IMR-90 (cell line): ENCODE measurements around the gene GIMAP1. TPM values are rescaled to one million over a fixed set of nuclear protein-coding genes. Genes with fewer than 3 reads are reported as not detected.

ENCODE experiments used
- ATAC-seq: fragments of 200-7000 bp; cut with Tn5 transposase; 2 replicates; pipeline ENCODE4 v1.9.1; 2020; ENCODE audit warnings: low read depth, mild to moderate bottlenecking, moderate library complexity
- BruUV-seq: library from RNA; stranded (reverse); fragments of 400-500 nt; replicated peaks from 2 replicates; lab custom pipeline; 2021; lab: Mats Ljungman, UMichigan
- CTCF ChIA-PET: fragments of 300-600 bp; formaldehyde crosslinking; extraction: SDS; loops from one replicate; lab custom pipeline; 2021; ENCODE audit warnings: antibody characterized with exemption; lab: Yijun Ruan, JAX
- POLR2A ChIA-PET: fragments of 300-600 bp; sonication (Branson Sonifier 250); formaldehyde crosslinking; loops from one replicate; lab custom pipeline; 2022; ENCODE audit warnings: antibody characterized with exemption; ENCODE audit not compliant: unreplicated experiment; lab: Charles Lee
- DNase-seq: peaks from one replicate; pipeline ENCODE4 v3.0.0; 2013
- H2AFZ ChIP-seq: replicated peaks from 2 replicates; pipeline ENCODE3; 2013; ENCODE audit warnings: low read length, mild to moderate bottlenecking; ENCODE audit not compliant: poor library complexity
- H2AK5ac ChIP-seq: 2 replicates; pipeline ENCODE4 v1.6.1; 2013; ENCODE audit warnings: low read depth, low read length, inconsistent platforms
- H2AK9ac ChIP-seq: replicated peaks from 2 replicates; pipeline ENCODE3; 2013; ENCODE audit warnings: mild to moderate bottlenecking, low read depth, low read length, moderate library complexity; ENCODE audit not compliant: poor library complexity
- H2BK120ac ChIP-seq: 2 replicates; pipeline ENCODE4 v1.6.1; 2013; ENCODE audit warnings: low read depth, low read length, inconsistent platforms
- H2BK15ac ChIP-seq: 3 replicates; pipeline ENCODE4 v1.6.1; 2013; ENCODE audit warnings: low read depth, low read length, inconsistent platforms
- H2BK20ac ChIP-seq: 2 replicates; pipeline ENCODE4 v1.6.1; 2013; ENCODE audit warnings: low read depth, mild to moderate bottlenecking, inconsistent platforms, low read length, moderate library complexity
- H2BK5ac ChIP-seq: 2 replicates; pipeline ENCODE4 v1.6.1; 2013; ENCODE audit warnings: mild to moderate bottlenecking, low read depth, low read length, inconsistent platforms; ENCODE audit not compliant: poor library complexity, severe bottlenecking
- H3K14ac ChIP-seq: replicated peaks from 2 replicates; pipeline ENCODE4 v1.6.1; 2013; ENCODE audit warnings: low read depth, low read length, inconsistent platforms
- H3K18ac ChIP-seq: 2 replicates; pipeline ENCODE4 v1.6.1; 2013; ENCODE audit warnings: low read depth, low read length, control low read depth
- H3K23ac ChIP-seq: 2 replicates; pipeline ENCODE4 v1.6.1; 2013; ENCODE audit warnings: low read depth, low read length, inconsistent platforms
- H3K27ac ChIP-seq: 2 replicates; pipeline ENCODE4 v1.5.1; 2013; ENCODE audit warnings: mild to moderate bottlenecking, control low read depth, low read length; ENCODE audit not compliant: insufficient read depth
- H3K27me3 ChIP-seq: 2 replicates; pipeline ENCODE4 v1.6.1; 2013; ENCODE audit warnings: low read length; ENCODE audit not compliant: control insufficient read depth, insufficient read depth
- H3K36me3 ChIP-seq: 2 replicates; pipeline ENCODE4 v1.6.1; 2013; ENCODE audit warnings: low read length, mixed read lengths; ENCODE audit not compliant: control insufficient read depth, insufficient read depth
- H3K4ac ChIP-seq: 2 replicates; pipeline ENCODE4 v1.6.1; 2013; ENCODE audit warnings: low read depth, low read length, inconsistent platforms
- H3K4me1 ChIP-seq: 2 replicates; pipeline ENCODE4 v1.6.1; 2013; ENCODE audit warnings: low read length, mixed read lengths; ENCODE audit not compliant: control insufficient read depth, insufficient read depth
- H3K4me2 ChIP-seq: 2 replicates; pipeline ENCODE4 v1.6.1; 2013; ENCODE audit warnings: low read depth, mild to moderate bottlenecking, control low read depth, low read length, moderate library complexity
- H3K4me3 ChIP-seq: 2 replicates; pipeline ENCODE4 v1.5.1; 2013; ENCODE audit warnings: low read depth, mild to moderate bottlenecking, control low read depth, low read length, moderate library complexity; ENCODE audit not compliant: insufficient read depth
- H3K56ac ChIP-seq: 2 replicates; pipeline ENCODE4 v1.6.1; 2013; ENCODE audit warnings: low read length, inconsistent platforms; ENCODE audit not compliant: insufficient read depth; ENCODE audit errors: extremely low read depth
- H3K79me1 ChIP-seq, 2 experiments: 2 replicates each; pipeline ENCODE4 v1.6.1; 2013; ENCODE audit warnings: low read length in 2 of 2, inconsistent platforms in 1 of 2, low read depth in 1 of 2
- H3K9ac ChIP-seq: 2 replicates; pipeline ENCODE4 v1.6.1; 2013; ENCODE audit warnings: low read depth, low read length, control low read depth
- H3K9me1 ChIP-seq: 2 replicates; pipeline ENCODE4 v1.6.1; 2013; ENCODE audit warnings: low read length, inconsistent platforms; ENCODE audit not compliant: insufficient read depth
- H3K9me3 ChIP-seq: 2 replicates; pipeline ENCODE4 v1.6.1; 2013; ENCODE audit warnings: low read length; ENCODE audit not compliant: control insufficient read depth, insufficient read depth
- H4K20me1 ChIP-seq: 2 replicates; pipeline ENCODE4 v1.6.1; 2013; ENCODE audit warnings: low read length, inconsistent platforms; ENCODE audit not compliant: insufficient read depth
- H4K5ac ChIP-seq: 2 replicates; pipeline ENCODE4 v1.6.1; 2013; ENCODE audit warnings: mild to moderate bottlenecking, low read depth, low read length, control low read depth
- H4K8ac ChIP-seq, 2 experiments: 2 replicates each; pipeline ENCODE4 v1.6.1; 2013; ENCODE audit warnings: low read depth in 2 of 2, low read length in 2 of 2, control low read depth in 1 of 2, inconsistent platforms in 1 of 2
- H4K91ac ChIP-seq: 2 replicates; pipeline ENCODE4 v1.6.1; 2013; ENCODE audit warnings: low read depth, low read length, inconsistent platforms; ENCODE audit not compliant: insufficient read depth
- BHLHE40 ChIP-seq: fragments of 150-350 bp; IDR thresholded peaks from 2 replicates; pipeline ENCODE4 v1.6.1; 2016; ENCODE audit warnings: mild to moderate bottlenecking, low read depth, low read length
- CEBPB ChIP-seq: IDR thresholded peaks from 2 replicates; pipeline ENCODE4 v1.6.1; 2012; ENCODE audit warnings: low read depth, low read length, improper control_type of control experiment
- CHD1 ChIP-seq: IDR thresholded peaks from 2 replicates; pipeline ENCODE4 v1.6.1; 2012; ENCODE audit warnings: low read depth, low read length, improper control_type of control experiment
- FOS ChIP-seq: fragments of 150-350 bp; IDR thresholded peaks from 2 replicates; pipeline ENCODE4 v1.6.1; 2016; ENCODE audit warnings: low read depth, low read length
- MAFK ChIP-seq: IDR thresholded peaks from 2 replicates; pipeline ENCODE4 v1.6.1; 2012; ENCODE audit warnings: low read depth, low read length, improper control_type of control experiment
- MAZ ChIP-seq: IDR thresholded peaks from 2 replicates; pipeline ENCODE4 v1.6.1; 2012; ENCODE audit warnings: low read depth, mild to moderate bottlenecking, low read length, improper control_type of control experiment, moderate library complexity, borderline replicate concordance
- MXI1 ChIP-seq: IDR thresholded peaks from 2 replicates; pipeline ENCODE4 v1.6.1; 2012; ENCODE audit warnings: low read depth, mild to moderate bottlenecking, low read length, moderate library complexity, borderline replicate concordance
- NFE2L2 ChIP-seq: fragments of 150-350 bp; IDR thresholded peaks from 2 replicates; pipeline ENCODE4 v1.6.1; 2016; ENCODE audit warnings: low read depth, mild to moderate bottlenecking, low read length
- POLR2A ChIP-seq: IDR thresholded peaks from 2 replicates; pipeline ENCODE4 v1.6.1; 2012; ENCODE audit warnings: mild to moderate bottlenecking, low read depth, low read length
- RAD21 ChIP-seq: IDR thresholded peaks from 2 replicates; pipeline ENCODE4 v1.6.1; 2012; ENCODE audit warnings: low read length, improper control_type of control experiment
- RCOR1 ChIP-seq: IDR thresholded peaks from 2 replicates; pipeline ENCODE4 v1.6.1; 2012; ENCODE audit warnings: mild to moderate bottlenecking, low read length, improper control_type of control experiment; ENCODE audit not compliant: insufficient replicate concordance
- RFX5 ChIP-seq: IDR thresholded peaks from 2 replicates; pipeline ENCODE4 v1.8.0; 2012; ENCODE audit warnings: low read depth, mild to moderate bottlenecking, low read length, moderate library complexity
- SMC3 ChIP-seq: fragments of 150-350 bp; IDR thresholded peaks from 2 replicates; pipeline ENCODE4 v1.6.1; 2016; ENCODE audit warnings: low read depth, mild to moderate bottlenecking, antibody characterized with exemption, low read length, moderate library complexity
- WGBS, 2 experiments: methylation state at CpG; one replicate each; pipeline versions ENCODE4 v1.1.5 to v1.1.7; 2013; ENCODE audit warnings: missing lambda C conversion rate in 2 of 2; ENCODE audit not compliant: insufficient read length in 1 of 2; ENCODE audit errors: extremely low coverage in 2 of 2; 5-methylcytosine and 5-hydroxymethylcytosine counted together
- dilution Hi-C: fragments of 300-500 bp; cut with HindIII; formaldehyde crosslinking; loops from one replicate; pipeline ENCODE4 v1.14.3; 2018; ENCODE audit warnings: low sequenced_read_pairs; ENCODE audit not compliant: unreplicated experiment
- in situ Hi-C: fragments of 300-500 bp; cut with MboI; formaldehyde crosslinking; loops from 3 replicates; pipeline ENCODE4 v1.14.3; 2019; ENCODE audit warnings: low sequenced_read_pairs, inconsistent platforms, mixed read lengths
- intact Hi-C: fragments of 100-400 bp; cut with micrococcal nuclease; formaldehyde crosslinking; loops from 2 replicates; pipeline ENCODE4 v1.10.0; 2022
- polyA plus RNA-seq, 3 experiments: library from polyadenylated mRNA; depleted of rRNA; stranded (reverse); fragments of >200 nt; gene quantifications; 2 replicates each; pipeline ENCODE4 v1.2.3, GENCODE V29; 2012; ENCODE audit warnings: low replicate concordance in 1 of 3
- total RNA-seq: library from RNA; depleted of rRNA; stranded (reverse); fragments of >200 nt; gene quantifications from 2 replicates; pipeline ENCODE4 v1.2.3, GENCODE V29; 2012
- TF ChIP-seq, protein P1 (sequence below): conservative IDR thresholded peaks from 2 replicates; pipeline ENCODE4 v1.5.1; 2012; ENCODE audit warnings: mild to moderate bottlenecking, low read depth, low read length, improper control_type of control experiment
- TF ChIP-seq, protein P2 (sequence below): fragments of 150-350 bp; IDR thresholded peaks from 2 replicates; pipeline ENCODE4 v1.6.1; 2016; ENCODE audit warnings: low read depth, mild to moderate bottlenecking, low read length, moderate library complexity, borderline replicate concordance

GIMAP1 gene
- total and polyA plus RNA-seq, 2 of the 4 experiments (the other 2 are of a cell fraction), result not detected

DNA sequence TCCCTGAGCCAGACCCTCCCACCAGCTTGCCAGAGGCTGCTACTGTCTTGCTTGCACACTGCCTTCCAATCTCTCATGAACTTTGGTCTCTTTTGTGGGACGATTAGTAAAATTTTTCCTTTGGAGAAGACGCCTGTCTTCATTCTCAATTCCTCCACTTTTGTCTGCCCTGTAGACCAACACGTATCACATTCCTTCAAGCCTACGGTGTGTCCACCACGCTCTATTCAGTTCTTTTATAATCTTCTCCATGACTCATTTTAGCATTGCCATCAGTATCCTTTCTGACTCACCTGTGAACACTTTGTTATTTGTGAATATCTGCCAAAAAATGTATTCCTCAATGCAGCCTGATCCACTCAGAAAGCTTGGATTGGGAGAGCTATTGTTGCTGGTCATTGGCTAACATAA, 22.2 kb downstream of the GIMAP1 start:
- H3K4me1 ChIP-seq, result no peaks in the 10 kb centered on the region
- no peak overlapping the region for H3K4ac ChIP-seq
- dilution Hi-C loops (no loop called here), in situ Hi-C loops (loop anchor here (25.0 kb wide), 1 partner anchor 426 kb away; the partner anchor contains the start of genes ACTR3C and LRRC61), intact Hi-C loops (no loop called here)
- no peak overlapping the region for H3K14ac ChIP-seq
- no peak overlapping the region for H2BK5ac ChIP-seq
- no peak overlapping the region for H3K23ac ChIP-seq
- BruUV-seq, result no TSS peak
- H3K18ac ChIP-seq, result no peak overlapping the region
- no peak overlapping the region for H3K56ac ChIP-seq
- ATAC-seq (no peak), DNase-seq (no peak)
- H2AFZ ChIP-seq, result no peak overlapping the region
- H4K8ac ChIP-seq, result no peak overlapping the region
- H3K36me3 ChIP-seq, result no peaks in the 10 kb centered on the region
- no peak overlapping the region for H2BK20ac ChIP-seq
- no CpG with 5 or more reads among the region's 5 CpGs for WGBS, 2 experiments
- no peak overlapping the region for H2BK120ac ChIP-seq
- no peak overlapping the region for H2AK9ac ChIP-seq
- no peak overlapping the region for H2BK15ac ChIP-seq
- H3K27ac ChIP-seq, result no peak overlapping the region
- POLR2A ChIA-PET, result no interaction called here
- no peak overlapping the region for H4K91ac ChIP-seq
- no peak overlapping the region for H3K4me3 ChIP-seq
- no peak for TF ChIP-seq SMC3
- no peak for TF ChIP-seq POLR2A
- TF ChIP-seq, protein P1, sequence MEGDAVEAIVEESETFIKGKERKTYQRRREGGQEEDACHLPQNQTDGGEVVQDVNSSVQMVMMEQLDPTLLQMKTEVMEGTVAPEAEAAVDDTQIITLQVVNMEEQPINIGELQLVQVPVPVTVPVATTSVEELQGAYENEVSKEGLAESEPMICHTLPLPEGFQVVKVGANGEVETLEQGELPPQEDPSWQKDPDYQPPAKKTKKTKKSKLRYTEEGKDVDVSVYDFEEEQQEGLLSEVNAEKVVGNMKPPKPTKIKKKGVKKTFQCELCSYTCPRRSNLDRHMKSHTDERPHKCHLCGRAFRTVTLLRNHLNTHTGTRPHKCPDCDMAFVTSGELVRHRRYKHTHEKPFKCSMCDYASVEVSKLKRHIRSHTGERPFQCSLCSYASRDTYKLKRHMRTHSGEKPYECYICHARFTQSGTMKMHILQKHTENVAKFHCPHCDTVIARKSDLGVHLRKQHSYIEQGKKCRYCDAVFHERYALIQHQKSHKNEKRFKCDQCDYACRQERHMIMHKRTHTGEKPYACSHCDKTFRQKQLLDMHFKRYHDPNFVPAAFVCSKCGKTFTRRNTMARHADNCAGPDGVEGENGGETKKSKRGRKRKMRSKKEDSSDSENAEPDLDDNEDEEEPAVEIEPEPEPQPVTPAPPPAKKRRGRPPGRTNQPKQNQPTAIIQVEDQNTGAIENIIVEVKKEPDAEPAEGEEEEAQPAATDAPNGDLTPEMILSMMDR, result no peak
- no peak for TF ChIP-seq NFE2L2
- no peak for TF ChIP-seq RCOR1
- TF ChIP-seq MAFK, result no peak
- no peak for TF ChIP-seq FOS
- TF ChIP-seq, protein P2, sequence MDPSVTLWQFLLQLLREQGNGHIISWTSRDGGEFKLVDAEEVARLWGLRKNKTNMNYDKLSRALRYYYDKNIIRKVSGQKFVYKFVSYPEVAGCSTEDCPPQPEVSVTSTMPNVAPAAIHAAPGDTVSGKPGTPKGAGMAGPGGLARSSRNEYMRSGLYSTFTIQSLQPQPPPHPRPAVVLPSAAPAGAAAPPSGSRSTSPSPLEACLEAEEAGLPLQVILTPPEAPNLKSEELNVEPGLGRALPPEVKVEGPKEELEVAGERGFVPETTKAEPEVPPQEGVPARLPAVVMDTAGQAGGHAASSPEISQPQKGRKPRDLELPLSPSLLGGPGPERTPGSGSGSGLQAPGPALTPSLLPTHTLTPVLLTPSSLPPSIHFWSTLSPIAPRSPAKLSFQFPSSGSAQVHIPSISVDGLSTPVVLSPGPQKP, result no peak
- TF ChIP-seq RFX5, result no peak
- TF ChIP-seq CHD1, result no peak
- no peak for TF ChIP-seq CEBPB
- no peak for TF ChIP-seq BHLHE40
- TF ChIP-seq RAD21, result no peak
- TF ChIP-seq MAZ, result no peak
- no peak for TF ChIP-seq MXI1
- H3K4me2 ChIP-seq, result no peak overlapping the region
- no peaks in the 10 kb centered on the region for H3K79me1 ChIP-seq
- no peaks in the 10 kb centered on the region for H3K9me1 ChIP-seq
- H3K9me3 ChIP-seq, result no peaks in the 10 kb centered on the region
- no peak overlapping the region for H4K5ac ChIP-seq
- H4K20me1 ChIP-seq, result no peaks in the 10 kb centered on the region
- no peak overlapping the region for H2AK5ac ChIP-seq
- no peak overlapping the region for H3K9ac ChIP-seq
- no peaks in the 10 kb centered on the region; the same call in 1 of the 2 replicates for H3K27me3 ChIP-seq
- CTCF ChIA-PET, result no interaction called here
